NCI-H128 (cell line): ENCODE measurements around the gene RIT1.
"Not testable (repeated sequence)": the region's sequence is repeated elsewhere in the genome, so short reads cannot be mapped to it uniquely, and the experiment has no call there.

Experiments
- DNase-seq: peaks from one replicate; lab custom pipeline; 2025; ENCODE audit not compliant: unreplicated experiment; lab: John Stamatoyannopoulos, UW

The RIT1 gene

DNA sequence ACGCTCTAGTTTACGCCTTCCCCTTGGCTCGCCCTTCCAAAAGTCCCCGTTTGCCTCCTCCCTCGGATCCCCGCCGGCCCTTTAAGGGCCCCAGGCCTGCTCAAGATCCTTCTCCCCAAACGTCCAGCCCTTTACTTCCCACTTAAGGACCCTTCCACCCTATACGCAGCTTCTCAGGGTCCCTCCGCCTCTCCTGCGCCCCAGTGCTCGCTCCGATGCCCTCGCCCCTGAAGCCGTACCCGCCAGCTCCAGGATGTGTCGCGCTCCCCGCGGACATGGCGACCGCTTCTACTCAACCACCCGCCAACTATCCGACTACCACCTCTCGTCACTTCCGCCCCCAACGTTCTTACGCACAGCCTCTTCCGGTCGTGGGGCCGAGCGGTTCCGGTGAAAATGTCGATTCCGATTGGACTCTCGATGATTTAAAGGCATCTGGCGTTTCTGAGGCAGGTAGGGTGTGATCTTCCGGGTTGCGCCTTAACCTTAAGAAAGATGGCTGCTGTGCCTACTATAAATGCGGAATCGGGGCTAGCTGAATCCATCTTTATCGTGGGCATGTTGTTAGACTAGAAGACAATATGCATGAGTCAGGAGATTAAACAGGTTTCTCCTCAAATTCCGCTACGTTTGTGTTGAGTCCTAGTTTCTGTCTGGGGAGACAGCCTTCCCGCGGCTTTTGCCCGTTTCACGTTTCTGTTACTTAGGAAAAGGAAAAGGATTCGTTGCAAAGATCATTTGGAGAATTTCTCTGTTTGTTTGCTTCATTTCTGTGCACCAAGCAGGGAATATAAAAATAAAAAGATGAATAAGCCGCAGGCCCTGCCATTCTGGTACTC, 23.2 kb upstream of the RIT1 start, which contains the start of gene KHDC4:
TSS of gene KHDC4 (minus strand) at position 317 of the 839 bp plus-strand sequence. CDS start at position 277, 40 bp downstream.
- DNase-seq, result peak; percentile 99

- no peak for DNase-seq
Measured at GRCh38 chr1:155933591-155934096, 22.5 kb upstream of the RIT1 start.

- no peak for DNase-seq
Measured at GRCh38 chr1:155932487-155932886, 21.3 kb upstream of the RIT1 start.

DNA sequence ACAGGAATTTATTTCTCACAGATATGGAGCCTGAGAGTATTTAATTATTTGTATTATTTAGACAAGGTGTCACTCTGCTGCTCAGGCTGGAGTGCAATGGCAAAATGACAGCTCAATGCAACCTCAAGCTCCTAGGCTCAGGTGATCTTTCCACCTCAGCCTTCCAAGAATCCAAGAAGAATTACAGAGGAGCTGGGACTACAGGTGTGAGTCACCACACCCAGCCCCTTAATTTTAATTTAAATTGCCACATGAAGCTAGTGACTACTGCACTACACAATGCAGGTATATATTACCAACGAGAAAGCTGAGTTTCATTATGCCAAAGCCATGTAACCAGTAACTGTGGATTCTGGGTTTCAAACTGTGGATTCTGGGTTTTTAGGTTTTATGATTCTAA, 20.9 kb upstream of the RIT1 start:
- DNase-seq, result no peak

GRCh38 chr1:155931332-155932038, 20.3 kb upstream of the RIT1 start:
- DNase-seq, result no peak

- not testable (repeated sequence) for DNase-seq
Measured at GRCh38 chr1:155930725-155931124, 19.6 kb upstream of the RIT1 start.

DNA sequence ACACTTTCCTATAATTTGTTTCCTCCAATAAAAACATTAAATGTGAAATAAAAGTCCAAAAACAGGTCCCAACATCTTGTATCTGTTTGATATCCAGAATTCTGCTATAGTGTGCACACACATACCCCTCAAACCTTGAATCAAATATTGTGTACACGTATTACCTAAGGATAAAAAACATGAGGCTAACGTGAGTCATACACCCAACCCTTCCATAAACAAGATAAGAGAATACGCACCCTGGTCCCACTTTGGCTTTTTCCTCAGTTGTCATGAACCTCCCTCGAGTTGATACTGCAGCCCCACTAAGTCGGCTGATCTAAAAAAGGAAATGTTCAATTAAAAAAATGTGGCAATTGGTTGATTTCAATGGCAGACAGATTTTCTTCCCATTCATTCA, 17.9 kb upstream of the RIT1 start:
- no peak for DNase-seq

DNA sequence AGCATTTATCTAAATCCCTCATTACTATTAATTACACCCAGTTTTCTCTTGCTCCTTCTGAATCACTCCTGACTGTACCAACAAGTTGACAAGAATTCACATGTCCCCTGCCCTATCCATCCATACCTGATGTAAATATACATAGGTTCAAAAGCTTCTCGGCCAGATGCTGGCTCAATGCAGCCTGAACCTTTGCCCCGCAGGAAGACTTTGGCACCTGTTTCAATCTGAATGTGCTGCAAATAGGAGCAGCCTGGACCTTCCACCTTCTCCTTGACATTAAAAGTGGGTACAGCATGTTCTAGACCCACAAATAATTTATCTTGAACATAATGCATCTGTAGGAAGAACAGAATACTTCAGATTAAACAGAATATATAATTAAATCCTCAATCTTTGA, 14.4 kb upstream of the RIT1 start:
- DNase-seq, result no peak

DNA sequence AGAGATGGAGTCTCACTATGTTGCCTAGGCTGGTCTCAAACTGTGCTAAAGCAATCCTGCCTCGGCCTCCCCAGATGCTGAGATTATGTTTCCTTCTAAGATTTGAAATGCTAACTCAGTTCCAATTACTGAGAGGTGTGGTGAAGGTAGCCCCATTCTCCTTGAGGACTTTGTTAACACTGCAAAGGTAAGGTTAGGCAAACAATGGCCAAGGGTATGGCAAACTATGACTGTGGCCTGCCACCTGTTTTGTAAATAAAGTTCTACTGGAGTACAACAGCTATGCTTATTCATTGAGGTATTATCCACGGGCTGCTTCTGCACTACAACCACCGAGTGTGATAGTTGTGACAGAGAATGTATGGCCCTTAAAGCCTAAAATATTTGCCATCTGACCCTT, 9.6 kb upstream of the RIT1 start:
- no peak for DNase-seq

DNA sequence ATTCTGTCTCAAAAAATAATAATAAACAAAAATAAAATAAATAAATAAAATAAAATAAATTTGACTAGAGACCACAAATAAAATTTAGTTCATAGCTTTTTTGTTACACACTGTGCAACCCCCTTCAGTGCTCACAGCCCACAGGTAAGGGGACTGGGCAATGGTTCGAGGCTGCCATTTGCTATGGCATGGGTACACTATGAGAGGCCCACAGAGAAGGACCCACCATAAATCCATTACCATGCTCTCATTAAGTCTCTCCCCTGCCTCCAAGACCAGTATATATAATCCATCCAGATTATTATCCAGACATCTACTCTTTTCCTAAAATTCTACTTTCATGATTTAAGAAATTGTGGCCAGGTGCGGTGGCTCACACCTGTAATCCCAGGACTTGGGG, 8.7 kb upstream of the RIT1 start:
- DNase-seq, result no peak

DNA sequence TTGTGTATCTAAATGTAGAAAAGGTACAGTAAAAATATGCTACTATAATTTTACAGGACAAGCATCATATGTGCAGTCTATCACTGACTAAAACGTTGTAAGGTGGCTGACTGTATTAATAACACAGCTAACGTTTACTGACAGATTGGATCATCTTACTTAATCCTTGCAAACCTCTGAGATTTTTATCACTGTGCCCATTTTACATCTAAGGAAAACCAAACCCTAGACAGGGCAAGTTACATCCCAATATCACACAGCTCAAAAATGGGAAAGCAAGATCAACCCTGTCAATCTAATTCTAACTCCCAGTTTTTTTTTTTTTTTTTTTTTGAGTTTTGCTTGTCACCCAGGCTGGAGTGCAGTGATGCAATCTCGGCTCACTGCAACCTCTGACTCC, 7.5 kb upstream of the RIT1 start:
- DNase-seq, result no peak

DNA sequence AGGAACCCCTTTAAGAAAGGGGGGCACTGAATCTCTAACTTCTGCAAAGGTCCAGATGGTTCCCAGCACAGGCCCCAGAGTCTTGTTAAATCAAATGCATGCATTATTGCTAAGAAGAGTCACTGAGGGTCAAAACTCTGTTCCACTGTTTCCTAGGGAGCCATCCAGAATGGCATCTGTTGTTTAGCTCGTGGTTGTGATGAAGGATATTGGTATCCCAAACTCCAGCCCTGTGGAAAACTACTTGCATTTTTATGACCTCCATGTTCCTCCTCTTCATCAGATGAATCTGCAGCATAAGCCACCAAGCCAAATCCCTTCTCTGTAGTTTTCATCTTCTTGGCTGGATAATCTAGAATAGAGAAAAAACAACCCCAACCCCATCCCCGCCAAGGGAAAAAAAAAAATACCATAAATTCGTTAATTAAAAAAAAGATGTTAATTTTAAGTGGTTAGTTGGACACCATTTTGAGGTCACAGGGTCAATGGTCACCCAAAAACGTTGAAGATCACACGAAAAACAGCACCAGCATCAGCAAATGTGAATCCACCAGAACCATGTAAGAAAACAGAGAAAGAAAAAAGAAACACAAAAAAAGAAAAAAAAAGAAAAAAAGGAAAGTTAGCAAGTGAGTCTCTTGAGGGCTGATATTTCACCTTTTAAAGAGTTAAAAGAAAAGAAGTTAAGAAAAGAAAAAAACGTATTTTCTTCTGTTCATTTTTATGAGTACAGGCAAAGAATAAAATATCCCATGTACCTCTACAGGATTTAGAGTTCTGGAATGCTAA, 3.0 kb upstream of the RIT1 start:
- no peak for DNase-seq

DNA sequence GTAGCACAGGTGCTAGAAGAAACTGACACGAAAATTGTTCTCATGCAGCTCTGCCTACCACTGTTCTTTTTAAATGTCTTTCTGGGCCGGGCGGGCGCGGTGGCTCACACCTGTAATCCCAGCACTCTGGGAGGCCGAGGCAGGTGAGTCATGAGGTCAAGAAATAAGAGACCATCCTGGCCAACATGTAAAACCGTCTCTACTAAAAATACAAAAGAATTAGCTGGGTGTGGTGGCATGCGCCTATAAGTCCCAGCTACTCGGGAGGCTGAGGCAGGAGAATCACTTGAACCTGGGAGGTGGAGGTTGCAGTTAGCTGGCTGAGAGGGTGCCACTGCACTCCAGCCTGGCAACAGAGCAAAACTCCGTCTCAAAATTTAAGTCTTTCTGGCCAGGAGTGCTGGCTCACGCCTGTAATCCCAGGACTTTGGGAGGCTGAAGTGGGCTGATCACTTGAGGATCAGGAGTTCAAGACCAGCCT, 947 bp upstream of the RIT1 start:
- no peak for DNase-seq

GRCh38 chr1:155910621-155911121, 478 bp downstream of the RIT1 start:
- DNase-seq, result no peak

GRCh38 chr1:155909894-155910293, 1.3 kb downstream of the RIT1 start:
- DNase-seq, result no peak

DNA sequence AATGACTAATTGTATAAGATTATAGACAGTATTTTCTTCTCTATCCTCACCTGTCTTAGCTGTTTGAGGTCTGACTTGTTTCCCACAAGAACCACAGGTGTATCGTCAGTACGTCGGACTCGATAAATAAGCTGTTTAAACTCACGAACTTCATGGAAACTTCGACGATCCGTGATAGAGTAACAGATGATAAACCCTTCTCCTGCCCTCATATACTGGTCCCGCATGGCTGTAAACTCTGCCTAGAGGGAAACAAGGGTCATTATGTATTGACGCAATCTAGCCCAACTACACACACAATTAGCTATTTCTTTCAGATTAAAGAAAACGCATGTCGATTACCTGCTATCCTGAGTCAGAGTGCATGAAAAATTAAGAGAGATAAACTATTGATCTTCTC, 6.9 kb downstream of the RIT1 start:
- DNase-seq, result no peak

DNA sequence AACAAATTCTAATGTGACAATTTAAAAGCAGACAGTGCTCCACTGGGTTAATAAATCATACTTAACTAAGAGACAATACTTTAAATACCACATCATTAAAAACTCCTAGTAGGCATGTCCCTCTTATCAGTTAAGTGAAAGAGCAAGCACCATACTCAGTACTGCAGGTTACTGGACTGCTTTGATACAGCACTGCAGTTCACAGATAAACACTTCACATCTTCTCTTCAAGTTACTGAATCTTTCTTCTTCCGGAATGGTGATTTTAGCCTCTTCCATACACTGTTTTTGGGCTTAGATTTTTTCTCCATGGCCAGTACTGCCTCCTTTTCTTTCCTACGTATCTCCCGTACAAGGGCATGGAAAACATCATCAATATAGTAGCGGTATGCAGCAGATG, 11.0 kb downstream of the RIT1 start:
- DNase-seq, result no peak

DNA sequence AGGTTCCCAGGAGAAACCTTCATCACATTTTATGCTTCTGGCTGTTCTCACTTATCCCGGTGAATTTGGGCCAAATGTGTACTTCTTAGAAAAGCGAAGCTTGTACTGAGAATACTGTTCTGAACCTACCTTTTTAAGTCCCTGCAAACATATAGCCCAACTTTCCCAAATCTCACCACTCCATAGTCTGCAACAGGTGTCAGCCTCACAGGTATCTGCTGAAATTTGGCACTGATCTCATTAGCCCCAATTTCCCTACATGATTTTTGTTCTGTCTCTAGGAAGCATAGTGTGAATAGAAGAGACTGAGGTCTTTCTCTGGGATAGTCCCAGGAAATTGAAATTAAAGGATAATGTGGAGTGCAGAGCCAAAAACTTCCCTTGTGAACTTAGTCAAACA, 11.5 kb downstream of the RIT1 start:
- DNase-seq, result no peak

DNA sequence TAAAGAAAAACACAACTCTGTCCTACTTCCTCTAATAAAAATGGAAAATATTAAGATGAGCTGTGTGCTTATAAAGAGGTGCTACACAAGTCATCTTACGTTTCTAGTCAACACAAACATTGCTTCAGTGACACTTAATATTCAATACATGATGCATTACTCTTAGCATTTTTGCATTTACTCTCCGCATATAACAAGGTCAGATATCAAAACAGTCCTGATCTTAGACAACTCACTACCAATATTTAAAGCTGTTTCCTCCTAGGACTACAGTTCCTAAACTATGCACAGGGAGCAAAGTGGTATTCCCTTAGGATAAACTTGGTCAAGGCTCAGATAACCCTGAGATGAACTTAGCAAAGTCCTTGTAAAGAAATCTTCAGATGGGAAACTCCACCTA, 12.3 kb downstream of the RIT1 start:
- no peak for DNase-seq

- DNase-seq, result no peak
Measured at GRCh38 chr1:155897746-155898145, 13.4 kb downstream of the RIT1 start.

DNA sequence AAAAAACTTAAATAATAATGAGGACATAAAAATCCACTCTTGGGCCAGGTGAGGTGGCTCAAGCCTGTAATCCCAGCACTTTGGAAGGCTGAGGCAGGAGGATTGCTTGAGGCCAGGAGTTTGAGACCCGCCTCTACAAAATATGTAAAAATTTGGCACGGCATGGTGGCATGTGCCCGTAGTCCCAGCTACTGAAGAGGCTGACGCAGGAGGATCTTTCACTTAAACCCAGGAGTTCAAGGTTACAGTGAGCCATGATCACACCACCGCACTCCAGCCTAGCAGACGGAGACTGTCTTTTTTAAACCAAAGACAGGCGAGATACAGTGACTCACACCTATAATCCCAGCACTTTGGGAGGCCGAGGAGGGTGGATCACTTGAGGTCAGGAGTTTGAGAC, 14.7 kb downstream of the RIT1 start:
- not testable (repeated sequence) for DNase-seq
